ENCODE data around the gene STX11. TPM values are rescaled to one million over a fixed set of nuclear protein-coding genes. Genes with fewer than 3 reads are reported as not detected.
A peak's percentile ranks its signal among the peaks of the same experiment; 100 is the strongest.

The STX11 gene
- 1 to 10 TPM in 3 of 4 donors, not detected in 1; 1.0 to 4.4 (median 3.2) TPM for polyA plus RNA-seq
- long read RNA-seq, donor 1: 0 reads
- long read RNA-seq, donor 2: 0 reads
- long read RNA-seq, donor 3, partial matches to known transcripts: 0 of 1 reads
- long read RNA-seq, donor 3, other reads (novel, unspliced or antisense): 0 of 1 reads
- long read RNA-seq, donor 4: 0 reads
- long read RNA-seq, donor 5, partial matches to known transcripts: 0 of 1 reads
- long read RNA-seq, donor 5, other reads (novel, unspliced or antisense): 0 of 1 reads
- long read RNA-seq, donor 6, partial matches to known transcripts: 0 of 1 reads
- long read RNA-seq, donor 6, other reads (novel, unspliced or antisense): 0 of 1 reads
- long read RNA-seq, donor 7, transcript STX11-201 (2 exons, 1,926 nt): major isoform, 12 of 12 reads
- long read RNA-seq, donor 7, partial matches to known transcripts: 0 of 12 reads
- long read RNA-seq, donor 7, other reads (novel, unspliced or antisense): 0 of 12 reads
- long read RNA-seq, donor 8, partial matches to known transcripts: 0 of 1 reads
- long read RNA-seq, donor 8, other reads (novel, unspliced or antisense): 0 of 1 reads
- long read RNA-seq, donor 9: 0 reads
- long read RNA-seq, donor 10, partial matches to known transcripts: 0 of 2 reads
- long read RNA-seq, donor 10, other reads (novel, unspliced or antisense): 0 of 2 reads

DNA sequence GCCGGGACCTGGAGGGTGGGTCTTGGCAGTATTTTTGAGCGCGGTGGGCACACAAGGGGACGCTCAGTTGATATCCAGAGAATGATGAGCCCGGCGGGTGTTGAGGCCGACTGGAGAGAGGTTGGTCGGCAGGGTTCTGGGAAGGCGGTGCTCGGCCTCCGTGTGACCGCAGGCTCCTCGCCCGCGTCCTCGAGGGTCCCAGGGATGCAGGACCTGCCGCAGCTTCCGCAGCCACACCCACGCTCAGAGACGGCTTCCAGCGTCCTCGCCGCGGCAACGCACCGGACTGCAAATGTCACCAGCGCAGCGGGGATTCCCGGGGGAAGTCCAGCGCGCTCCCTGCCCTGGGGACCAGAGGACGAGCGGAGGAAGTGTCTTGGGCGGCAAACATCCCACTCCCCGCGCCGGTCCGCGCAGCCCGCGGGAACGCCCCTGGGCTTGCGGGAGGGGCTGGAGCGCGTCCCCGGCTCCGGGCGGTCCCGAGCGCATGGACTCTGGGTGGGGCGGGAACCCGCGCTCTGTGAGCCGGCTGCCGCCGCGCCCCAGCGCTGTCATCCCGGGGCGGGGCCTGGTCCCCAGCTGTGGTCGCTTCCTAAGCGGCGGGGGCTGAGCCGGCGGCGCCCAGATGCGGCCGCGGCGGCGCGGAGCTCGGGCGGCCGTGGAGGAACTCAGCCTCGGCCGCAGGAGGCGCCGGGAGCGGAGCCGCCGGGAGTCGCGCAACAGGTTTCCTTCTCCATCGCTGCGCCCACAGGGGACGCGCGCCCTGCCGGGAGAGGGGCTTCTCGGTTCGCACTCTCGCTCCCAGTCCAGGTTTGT, at the start of gene STX11:
Gene STX11 (plus strand): TSS at position 624 of the 816 bp plus-strand sequence. CDS start 36,111 bp downstream, outside the sequence.
- peak within 1 kb of the TSS in 2 of 3 donors; percentile 27 to 89 for H3K27ac ChIP-seq (ENCODE audit: low read depth in 1 of 3, low read length in 2 of 3)
- FAIRE-seq (no peak), DNase-seq (peak; percentile 53 to 86)
- H3K4me3 ChIP-seq (ENCODE audit: low read depth in 1 of 3, low read length in 3 of 3): peak within 1 kb of the TSS; percentile 63 to 71 (median 64)
- H3K9me3 ChIP-seq (ENCODE audit: control insufficient read depth in 2 of 2, insufficient read depth in 1 of 2, low read depth in 1 of 2, low read length in 1 of 2): no peaks in the 10 kb centered on the region
- H3K27me3 ChIP-seq (ENCODE audit: control insufficient read depth in 3 of 3, insufficient read depth in 3 of 3, low read length in 3 of 3): peaks cover 0 to 44% (median 0%) of the 10 kb centered on the region in 3 donors
- WGBS, 3 donors: 1% methylated on average over 52 to 93 of the region's 93 CpGs
- no peaks in the 10 kb centered on the region for H3K36me3 ChIP-seq (ENCODE audit: control insufficient read depth in 3 of 3, insufficient read depth in 2 of 3, low read depth in 1 of 3, low read length in 3 of 3)
- H3K4me1 ChIP-seq (ENCODE audit: control insufficient read depth in 3 of 3, insufficient read depth in 2 of 3, low read depth in 1 of 3, low read length in 2 of 3): peaks cover 0 to 6% (median under 1%) of the 10 kb centered on the region in 3 donors

GRCh38 chr6:144103026-144103563, 47.2 kb upstream of the STX11 start:
- WGBS, 3 donors: 75 to 87% (median 77%) methylated on average over 4 of the region's 4 CpGs
- Histone ChIP-seq H3K4me3 (ENCODE audit: low read depth in 1 of 3, low read length in 3 of 3) (no peak overlapping the region), H3K27ac (ENCODE audit: low read depth in 1 of 3, low read length in 2 of 3) (no peak overlapping the region), H3K9me3 (ENCODE audit: control insufficient read depth in 2 of 2, insufficient read depth in 1 of 2, low read depth in 1 of 2, low read length in 1 of 2) (no peaks in the 10 kb centered on the region), H3K36me3 (ENCODE audit: control insufficient read depth in 3 of 3, insufficient read depth in 2 of 3, low read depth in 1 of 3, low read length in 3 of 3) (no peaks in the 10 kb centered on the region), H3K4me1 (ENCODE audit: control insufficient read depth in 3 of 3, insufficient read depth in 2 of 3, low read depth in 1 of 3, low read length in 2 of 3) (no peaks in the 10 kb centered on the region), H3K27me3 (ENCODE audit: control insufficient read depth in 3 of 3, insufficient read depth in 3 of 3, low read length in 3 of 3) (peaks cover 0 to 4% (median 0%) of the 10 kb centered on the region in 3 donors)
- FAIRE-seq (no peak), DNase-seq (no peak)

DNA sequence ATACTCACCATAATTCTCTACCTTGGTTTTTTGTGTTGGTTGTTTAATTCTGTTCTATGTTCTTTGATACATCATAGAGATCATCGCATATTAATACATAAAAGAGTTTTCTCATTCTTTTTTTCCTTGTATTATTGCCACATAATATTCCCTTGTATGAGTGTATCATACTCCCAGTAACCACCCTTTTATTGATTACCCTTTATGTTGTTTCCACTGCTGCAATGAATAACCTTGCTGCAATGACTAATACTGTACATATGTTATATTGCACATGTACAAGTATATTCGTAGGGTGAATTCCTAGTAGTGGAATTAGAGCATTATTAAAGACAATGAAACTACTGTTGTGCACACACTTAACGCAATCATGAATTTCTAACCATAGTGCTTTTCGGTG, 45.8 kb upstream of the STX11 start:
- WGBS, 3 donors: 44 to 59% (median 55%) methylated on average over 4 of the region's 4 CpGs

GRCh38 chr6:144104898-144105487, 45.3 kb upstream of the STX11 start:
- FAIRE-seq: peak; percentile 85
- peak; percentile 66 to 74 for DNase-seq
- Histone ChIP-seq H3K36me3 (ENCODE audit: control insufficient read depth in 3 of 3, insufficient read depth in 2 of 3, low read depth in 1 of 3, low read length in 3 of 3) (no peaks in the 10 kb centered on the region), H3K27ac (ENCODE audit: low read depth in 1 of 3, low read length in 2 of 3) (no peak overlapping the region), H3K4me1 (ENCODE audit: control insufficient read depth in 3 of 3, insufficient read depth in 2 of 3, low read depth in 1 of 3, low read length in 2 of 3) (no peaks in the 10 kb centered on the region), H3K27me3 (ENCODE audit: control insufficient read depth in 3 of 3, insufficient read depth in 3 of 3, low read length in 3 of 3) (no peaks in the 10 kb centered on the region), H3K4me3 (ENCODE audit: low read depth in 1 of 3, low read length in 3 of 3) (no peak overlapping the region), H3K9me3 (ENCODE audit: control insufficient read depth in 2 of 2, insufficient read depth in 1 of 2, low read depth in 1 of 2, low read length in 1 of 2) (no peaks in the 10 kb centered on the region)
- WGBS, 3 donors: 0% methylated on average over 2 of the region's 2 CpGs

More for the DNA sequence above, 45.8 kb upstream of the STX11 start:
- FAIRE-seq: no peak
- Histone ChIP-seq H3K36me3 (ENCODE audit: control insufficient read depth in 3 of 3, insufficient read depth in 2 of 3, low read depth in 1 of 3, low read length in 3 of 3) (no peaks in the 10 kb centered on the region), H3K4me1 (ENCODE audit: control insufficient read depth in 3 of 3, insufficient read depth in 2 of 3, low read depth in 1 of 3, low read length in 2 of 3) (no peaks in the 10 kb centered on the region), H3K4me3 (ENCODE audit: low read depth in 1 of 3, low read length in 3 of 3) (no peak overlapping the region), H3K9me3 (ENCODE audit: control insufficient read depth in 2 of 2, insufficient read depth in 1 of 2, low read depth in 1 of 2, low read length in 1 of 2) (no peaks in the 10 kb centered on the region), H3K27ac (ENCODE audit: low read depth in 1 of 3, low read length in 2 of 3) (no peak overlapping the region), H3K27me3 (ENCODE audit: control insufficient read depth in 3 of 3, insufficient read depth in 3 of 3, low read length in 3 of 3) (no peaks in the 10 kb centered on the region)
- DNase-seq: peak in 1 of 2 donors; percentile 9

GRCh38 chr6:144106206-144106605, 44.1 kb upstream of the STX11 start:
- H3K27me3 ChIP-seq (ENCODE audit: control insufficient read depth in 3 of 3, insufficient read depth in 3 of 3, low read length in 3 of 3): no peaks in the 10 kb centered on the region
- no peaks in the 10 kb centered on the region for H3K36me3 ChIP-seq (ENCODE audit: control insufficient read depth in 3 of 3, insufficient read depth in 2 of 3, low read depth in 1 of 3, low read length in 3 of 3)
- H3K4me1 ChIP-seq (ENCODE audit: control insufficient read depth in 3 of 3, insufficient read depth in 2 of 3, low read depth in 1 of 3, low read length in 2 of 3): no peaks in the 10 kb centered on the region
- H3K27ac ChIP-seq (ENCODE audit: low read depth in 1 of 3, low read length in 2 of 3): no peak overlapping the region
- DNase-seq (no peak), FAIRE-seq (no peak)
- WGBS, 3 donors: 78 to 91% (median 86%) methylated on average over 1 of the region's 1 CpG
- H3K9me3 ChIP-seq (ENCODE audit: control insufficient read depth in 2 of 2, insufficient read depth in 1 of 2, low read depth in 1 of 2, low read length in 1 of 2): no peaks in the 10 kb centered on the region
- H3K4me3 ChIP-seq (ENCODE audit: low read depth in 1 of 3, low read length in 3 of 3): no peak overlapping the region

DNA sequence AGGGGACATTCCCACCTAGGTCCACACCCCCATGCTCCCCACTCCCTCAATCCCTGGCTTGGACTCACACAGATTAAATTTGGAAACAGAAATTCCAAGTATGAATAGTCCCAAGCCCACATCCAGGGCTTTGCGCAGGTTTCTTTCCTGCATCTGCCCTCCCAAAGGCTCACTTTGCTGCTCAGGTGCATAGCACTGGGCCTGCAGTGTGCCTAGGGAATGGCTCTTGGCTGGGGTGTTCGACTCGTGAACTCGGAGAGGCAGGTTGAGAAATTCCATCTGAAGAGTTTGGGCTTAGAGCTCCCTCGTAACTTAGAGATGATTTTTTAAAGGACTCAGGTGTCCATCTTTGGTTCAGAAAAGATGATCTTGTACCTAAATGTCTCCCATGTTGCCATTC, 40.1 kb upstream of the STX11 start:
- no peaks in the 10 kb centered on the region for H3K36me3 ChIP-seq (ENCODE audit: control insufficient read depth in 3 of 3, insufficient read depth in 2 of 3, low read depth in 1 of 3, low read length in 3 of 3)
- WGBS, 3 donors: 79 to 90% (median 83%) methylated on average over 5 of the region's 5 CpGs
- no peak for FAIRE-seq
- no peaks in the 10 kb centered on the region for H3K27me3 ChIP-seq (ENCODE audit: control insufficient read depth in 3 of 3, insufficient read depth in 3 of 3, low read length in 3 of 3)
- no peak overlapping the region for H3K27ac ChIP-seq (ENCODE audit: low read depth in 1 of 3, low read length in 2 of 3)
- no peak overlapping the region for H3K4me3 ChIP-seq (ENCODE audit: low read depth in 1 of 3, low read length in 3 of 3)
- no peaks in the 10 kb centered on the region for H3K9me3 ChIP-seq (ENCODE audit: control insufficient read depth in 2 of 2, insufficient read depth in 1 of 2, low read depth in 1 of 2, low read length in 1 of 2)
- no peaks in the 10 kb centered on the region for H3K4me1 ChIP-seq (ENCODE audit: control insufficient read depth in 3 of 3, insufficient read depth in 2 of 3, low read depth in 1 of 3, low read length in 2 of 3)
- no peak for DNase-seq

- no peaks in the 10 kb centered on the region for H3K4me1 ChIP-seq (ENCODE audit: control insufficient read depth in 3 of 3, insufficient read depth in 2 of 3, low read depth in 1 of 3, low read length in 2 of 3)
- DNase-seq: no peak
- H3K4me3 ChIP-seq (ENCODE audit: low read depth in 1 of 3, low read length in 3 of 3): no peak overlapping the region
- H3K27me3 ChIP-seq (ENCODE audit: control insufficient read depth in 3 of 3, insufficient read depth in 3 of 3, low read length in 3 of 3): no peaks in the 10 kb centered on the region
- no peak overlapping the region for H3K27ac ChIP-seq (ENCODE audit: low read depth in 1 of 3, low read length in 2 of 3)
- no peak for FAIRE-seq
- no peaks in the 10 kb centered on the region for H3K36me3 ChIP-seq (ENCODE audit: control insufficient read depth in 3 of 3, insufficient read depth in 2 of 3, low read depth in 1 of 3, low read length in 3 of 3)
- no peaks in the 10 kb centered on the region for H3K9me3 ChIP-seq (ENCODE audit: control insufficient read depth in 2 of 2, insufficient read depth in 1 of 2, low read depth in 1 of 2, low read length in 1 of 2)
- 93 to 98% (median 94%) methylated on average over 6 of the region's 6 CpGs for WGBS, 3 donors
These were observed 37.0 kb upstream of the STX11 start for GRCh38 chr6:144113366-144113765.

- Histone ChIP-seq H3K4me1 (ENCODE audit: control insufficient read depth in 3 of 3, insufficient read depth in 2 of 3, low read depth in 1 of 3, low read length in 2 of 3) (no peaks in the 10 kb centered on the region), H3K36me3 (ENCODE audit: control insufficient read depth in 3 of 3, insufficient read depth in 2 of 3, low read depth in 1 of 3, low read length in 3 of 3) (no peaks in the 10 kb centered on the region), H3K27ac (ENCODE audit: low read depth in 1 of 3, low read length in 2 of 3) (no peak overlapping the region), H3K27me3 (ENCODE audit: control insufficient read depth in 3 of 3, insufficient read depth in 3 of 3, low read length in 3 of 3) (no peaks in the 10 kb centered on the region), H3K4me3 (ENCODE audit: low read depth in 1 of 3, low read length in 3 of 3) (no peak overlapping the region), H3K9me3 (ENCODE audit: control insufficient read depth in 2 of 2, insufficient read depth in 1 of 2, low read depth in 1 of 2, low read length in 1 of 2) (no peaks in the 10 kb centered on the region)
- DNase-seq (no peak), FAIRE-seq (no peak)
- 90 to 99% (median 92%) methylated on average over 3 of the region's 3 CpGs for WGBS, 3 donors
These were observed 35.1 kb upstream of the STX11 start for GRCh38 chr6:144115219-144115618.
